Osteoblast (primary cell): Measurements from ENCODE around the gene SCEL. TPM values are rescaled to one million over a fixed set of nuclear protein-coding genes. Genes with fewer than 3 reads are reported as not detected.

Experiments used
- DNase-seq: peaks from one replicate; pipeline ENCODE4 v3.0.0; 2011; ENCODE audit warnings: low spot score, mixed read lengths; ENCODE audit not compliant: insufficient read length; ENCODE audit errors: missing footprints
- H2AFZ ChIP-seq: 2 replicates; pipeline ENCODE4 v1.6.0; 2011; ENCODE audit warnings: mild to moderate bottlenecking, low read length
- H3K27ac ChIP-seq: 2 replicates; pipeline ENCODE4 v1.5.1; 2011; ENCODE audit warnings: mild to moderate bottlenecking, low read depth, low read length, moderate library complexity
- H3K27me3 ChIP-seq: 2 replicates; pipeline ENCODE4 v1.6.0; 2012; ENCODE audit warnings: mild to moderate bottlenecking, control low read depth, inconsistent platforms, low read length, moderate library complexity; ENCODE audit not compliant: insufficient read depth
- H3K36me3 ChIP-seq: 2 replicates; pipeline ENCODE4 v1.5.1; 2011; ENCODE audit warnings: mild to moderate bottlenecking, low read length, control low read depth, moderate library complexity; ENCODE audit not compliant: insufficient read depth
- H3K4me1 ChIP-seq: 2 replicates; pipeline ENCODE4 v1.5.1; 2011; ENCODE audit warnings: mild to moderate bottlenecking, low read length, control low read depth, moderate library complexity; ENCODE audit not compliant: insufficient read depth
- H3K4me2 ChIP-seq: 2 replicates; pipeline ENCODE4 v1.6.0; 2011; ENCODE audit warnings: mild to moderate bottlenecking, low read length; ENCODE audit not compliant: insufficient read depth
- H3K4me3 ChIP-seq: fragments of 200-600 bp; sonication (generic); 3 replicates; pipeline ENCODE4 v1.5.1; 2012; ENCODE audit warnings: mild to moderate bottlenecking, low read length, inconsistent platforms; ENCODE audit not compliant: insufficient read depth
- H3K79me2 ChIP-seq: 2 replicates; pipeline ENCODE4 v1.6.0; 2012; ENCODE audit warnings: mild to moderate bottlenecking, low read length, control low read depth, inconsistent platforms; ENCODE audit not compliant: insufficient read depth
- H3K9me3 ChIP-seq: 2 replicates; pipeline ENCODE4 v1.5.1; 2011; ENCODE audit warnings: low read depth, low read length, control low read depth
- H4K20me1 ChIP-seq: 2 replicates; pipeline ENCODE4 v1.6.0; 2012; ENCODE audit warnings: mild to moderate bottlenecking, low read length, control low read depth; ENCODE audit not compliant: insufficient read depth
- total RNA-seq: library from RNA; depleted of rRNA; stranded (reverse); fragments of >200 nt; gene quantifications from 2 replicates; pipeline ENCODE4 v1.2.3, GENCODE V29; 2012
- TF ChIP-seq, protein P1 (sequence below): IDR thresholded peaks from 2 replicates; pipeline ENCODE4 v1.5.1; 2011; ENCODE audit warnings: mild to moderate bottlenecking, low read depth, low read length, moderate library complexity; ENCODE audit errors: extremely low read depth

Gene SCEL
- total RNA-seq, 1 donor: not detected

DNA sequence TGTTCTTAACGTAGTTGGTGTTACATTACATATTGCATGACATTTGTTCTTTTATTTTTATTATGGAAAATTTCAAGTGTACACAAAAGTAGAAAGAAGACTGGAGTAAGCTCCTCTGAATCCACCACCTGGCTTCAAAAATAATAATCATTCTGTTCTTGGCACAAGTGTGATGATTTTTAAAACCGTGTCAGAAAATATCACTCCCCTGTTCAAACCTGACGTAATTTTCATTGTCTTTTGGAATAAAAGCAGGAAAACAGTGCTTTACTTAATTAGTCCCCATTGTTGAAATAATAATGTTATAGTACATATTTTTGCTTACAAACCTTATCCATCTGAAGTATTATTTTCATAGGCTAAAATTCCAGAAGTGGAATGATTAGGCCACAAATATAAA, 41.3 kb upstream of the SCEL start:
- Histone ChIP-seq H3K79me2 (no peaks in the 10 kb centered on the region), H4K20me1 (no peaks in the 10 kb centered on the region), H3K9me3 (no peaks in the 10 kb centered on the region), H3K27ac (no peak overlapping the region), H3K27me3 (peaks cover 15% of the 10 kb centered on the region), H3K36me3 (no peaks in the 10 kb centered on the region), H3K4me3 (no peak overlapping the region), H2AFZ (no peak overlapping the region), H3K4me2 (no peak overlapping the region), H3K4me1 (no peaks in the 10 kb centered on the region)
- TF ChIP-seq, protein P1, sequence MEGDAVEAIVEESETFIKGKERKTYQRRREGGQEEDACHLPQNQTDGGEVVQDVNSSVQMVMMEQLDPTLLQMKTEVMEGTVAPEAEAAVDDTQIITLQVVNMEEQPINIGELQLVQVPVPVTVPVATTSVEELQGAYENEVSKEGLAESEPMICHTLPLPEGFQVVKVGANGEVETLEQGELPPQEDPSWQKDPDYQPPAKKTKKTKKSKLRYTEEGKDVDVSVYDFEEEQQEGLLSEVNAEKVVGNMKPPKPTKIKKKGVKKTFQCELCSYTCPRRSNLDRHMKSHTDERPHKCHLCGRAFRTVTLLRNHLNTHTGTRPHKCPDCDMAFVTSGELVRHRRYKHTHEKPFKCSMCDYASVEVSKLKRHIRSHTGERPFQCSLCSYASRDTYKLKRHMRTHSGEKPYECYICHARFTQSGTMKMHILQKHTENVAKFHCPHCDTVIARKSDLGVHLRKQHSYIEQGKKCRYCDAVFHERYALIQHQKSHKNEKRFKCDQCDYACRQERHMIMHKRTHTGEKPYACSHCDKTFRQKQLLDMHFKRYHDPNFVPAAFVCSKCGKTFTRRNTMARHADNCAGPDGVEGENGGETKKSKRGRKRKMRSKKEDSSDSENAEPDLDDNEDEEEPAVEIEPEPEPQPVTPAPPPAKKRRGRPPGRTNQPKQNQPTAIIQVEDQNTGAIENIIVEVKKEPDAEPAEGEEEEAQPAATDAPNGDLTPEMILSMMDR: no peak
- no peak for DNase-seq

DNA sequence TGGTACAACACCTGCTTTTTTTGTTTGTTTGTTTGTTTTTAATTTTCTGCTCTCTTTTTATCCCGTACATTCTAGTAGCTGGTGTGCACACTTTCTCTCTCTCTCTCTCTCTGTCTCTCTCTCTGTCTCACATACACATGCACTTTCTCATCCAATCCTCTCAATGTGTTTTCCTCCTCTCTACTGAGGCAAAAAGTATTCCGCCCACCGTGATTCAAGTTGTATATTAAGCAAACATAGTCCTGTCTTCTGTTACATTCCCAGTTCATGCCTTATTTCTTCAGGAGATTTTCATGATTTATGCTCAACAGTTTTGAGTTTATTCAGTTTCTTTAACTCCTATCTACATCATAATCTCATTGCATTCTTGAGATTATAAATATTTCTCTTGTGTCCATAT, 38.2 kb upstream of the SCEL start:
- no peak overlapping the region for H3K4me3 ChIP-seq
- peaks cover 41% of the 10 kb centered on the region for H3K27me3 ChIP-seq
- no peaks in the 10 kb centered on the region for H3K79me2 ChIP-seq
- no peak overlapping the region for H3K27ac ChIP-seq
- no peaks in the 10 kb centered on the region for H3K4me1 ChIP-seq
- no peaks in the 10 kb centered on the region for H3K9me3 ChIP-seq
- TF ChIP-seq, protein P1: no peak
- no peak overlapping the region for H3K4me2 ChIP-seq
- DNase-seq: no peak
- no peak overlapping the region for H2AFZ ChIP-seq
- H4K20me1 ChIP-seq: no peaks in the 10 kb centered on the region
- H3K36me3 ChIP-seq: no peaks in the 10 kb centered on the region

DNA sequence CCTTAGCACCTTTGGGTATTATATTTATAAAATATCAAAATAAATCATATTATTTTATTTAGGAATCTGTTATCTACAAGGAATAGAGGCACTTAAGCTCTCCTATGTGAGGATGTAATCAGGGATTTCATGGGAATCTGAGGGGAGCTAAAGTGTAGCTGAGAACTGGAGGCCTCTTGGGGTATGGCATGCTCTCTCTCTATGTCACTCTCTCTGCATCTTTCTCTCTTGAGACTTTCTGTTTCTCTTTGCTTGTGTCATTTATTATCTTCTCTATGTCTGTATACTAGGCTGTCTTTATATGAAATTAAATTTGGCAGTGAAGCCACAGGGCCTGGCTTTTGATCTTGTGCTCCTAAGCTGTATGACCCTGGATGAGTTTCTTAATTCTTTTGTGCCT, 37.7 kb upstream of the SCEL start:
- Histone ChIP-seq H3K4me2 (no peak overlapping the region), H3K36me3 (no peaks in the 10 kb centered on the region), H4K20me1 (no peaks in the 10 kb centered on the region), H3K27me3 (peaks cover 44% of the 10 kb centered on the region), H3K4me1 (no peaks in the 10 kb centered on the region), H3K27ac (no peak overlapping the region), H3K79me2 (no peaks in the 10 kb centered on the region), H2AFZ (no peak overlapping the region), H3K9me3 (no peaks in the 10 kb centered on the region), H3K4me3 (no peak overlapping the region)
- DNase-seq: no peak
- TF ChIP-seq, protein P1: no peak

DNA sequence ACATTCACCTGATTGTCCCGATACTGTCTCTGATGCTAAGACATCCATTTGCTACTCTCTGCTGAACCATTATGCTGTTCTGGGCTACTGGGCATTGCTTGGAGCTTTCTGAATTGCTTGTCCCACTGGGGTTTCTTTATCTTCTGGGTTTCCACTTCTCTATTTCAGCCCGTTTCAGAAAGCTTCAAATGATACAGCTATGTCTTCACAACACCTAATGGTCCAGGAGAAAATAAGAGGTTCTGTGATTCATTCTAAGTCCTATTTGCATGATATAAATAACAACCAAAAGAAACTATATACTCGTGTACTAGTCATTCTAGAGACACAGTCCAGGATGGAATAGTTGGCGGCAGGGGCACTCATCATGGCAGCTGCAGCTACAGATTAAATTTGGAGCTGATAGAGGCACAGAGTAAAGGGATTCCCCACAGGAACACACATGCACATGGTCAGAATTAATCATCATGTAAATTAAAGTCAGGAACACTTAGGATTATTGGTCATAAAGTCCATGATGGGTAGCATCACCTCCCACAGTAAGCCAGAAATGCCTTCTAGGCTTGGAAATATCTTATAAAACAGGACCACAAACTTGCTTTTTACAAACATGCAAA, 33.3 kb upstream of the SCEL start:
- Histone ChIP-seq H2AFZ (no peak overlapping the region), H3K27ac (no peak overlapping the region), H3K9me3 (no peaks in the 10 kb centered on the region), H4K20me1 (no peaks in the 10 kb centered on the region), H3K4me3 (no peak overlapping the region), H3K27me3 (peaks cover 58% of the 10 kb centered on the region), H3K36me3 (no peaks in the 10 kb centered on the region), H3K4me2 (no peak overlapping the region), H3K4me1 (no peaks in the 10 kb centered on the region), H3K79me2 (no peaks in the 10 kb centered on the region)
- TF ChIP-seq, protein P1: no peak
- DNase-seq: no peak
